NT2/D1 (cell line): ENCODE results near the gene PPP3CA.

ENCODE experiments used
- DNase-seq: peaks from one replicate; pipeline ENCODE4 v3.0.0-alpha.2; 2011; ENCODE audit warnings: low read depth, low spot score
- H3K27me3 ChIP-seq: 2 replicates; pipeline ENCODE4 v1.6.0; 2011; ENCODE audit warnings: mild to moderate bottlenecking; ENCODE audit not compliant: insufficient read length, insufficient read depth
- H3K36me3 ChIP-seq: 2 replicates; pipeline ENCODE4 v1.6.1; 2011; ENCODE audit warnings: mild to moderate bottlenecking, low read length, mixed read lengths; ENCODE audit not compliant: insufficient read depth, insufficient read length
- H3K4me1 ChIP-seq: 2 replicates; pipeline ENCODE4 v1.5.1; 2011; ENCODE audit not compliant: insufficient read depth, insufficient read length
- H3K4me3 ChIP-seq: 2 replicates; pipeline ENCODE4 v1.5.1; 2011; ENCODE audit warnings: low read depth; ENCODE audit not compliant: insufficient read length
- H3K9ac ChIP-seq: 2 replicates; pipeline ENCODE4 v1.6.0; 2011; ENCODE audit warnings: low read depth; ENCODE audit not compliant: insufficient read length
- H3K9me3 ChIP-seq: 2 replicates; pipeline ENCODE4 v1.5.1; 2011; ENCODE audit warnings: mild to moderate bottlenecking, low read length; ENCODE audit not compliant: insufficient read depth
- SUZ12 ChIP-seq: IDR thresholded peaks from 2 replicates; pipeline ENCODE4 v1.6.1; 2011; ENCODE audit not compliant: insufficient read length, insufficient read depth; ENCODE audit errors: extremely low read depth
- YY1 ChIP-seq: IDR thresholded peaks from 2 replicates; pipeline ENCODE4 v1.6.1; 2011; ENCODE audit not compliant: insufficient read length, insufficient read depth
- ZNF274 ChIP-seq: IDR thresholded peaks from 2 replicates; pipeline ENCODE4 v1.6.1; 2011; ENCODE audit warnings: mild to moderate bottlenecking, low read depth, low read length

The PPP3CA gene

DNA sequence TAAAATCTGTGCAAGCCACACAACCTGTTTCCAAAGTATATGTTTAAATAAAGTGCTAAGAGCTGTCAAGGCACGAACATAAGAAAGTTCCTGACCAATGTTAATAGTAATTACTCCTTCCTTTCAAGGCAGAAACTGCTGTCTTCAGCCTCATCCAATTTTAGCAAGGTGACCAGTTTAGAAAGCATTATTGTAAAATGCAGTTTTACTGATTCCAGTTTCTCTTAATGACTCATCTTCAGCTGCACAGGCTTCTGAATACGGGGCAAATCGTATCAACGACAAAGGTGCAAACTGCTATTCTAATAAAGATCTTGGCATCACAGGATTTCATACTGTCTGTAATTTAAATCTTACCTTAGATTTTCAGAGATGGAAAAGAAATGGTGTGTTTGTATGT is 87.5 kb downstream of the PPP3CA start:
- Histone ChIP-seq H3K4me1 (no peaks in the 10 kb centered on the region), H3K27me3 (no peaks in the 10 kb centered on the region), H3K9me3 (no peaks in the 10 kb centered on the region), H3K9ac (no peak overlapping the region), H3K4me3 (no peak overlapping the region), H3K36me3 (no peaks in the 10 kb centered on the region)
- DNase-seq: no peak
- TF ChIP-seq SUZ12 (no peak), YY1 (no peak), ZNF274 (no peak)

DNA sequence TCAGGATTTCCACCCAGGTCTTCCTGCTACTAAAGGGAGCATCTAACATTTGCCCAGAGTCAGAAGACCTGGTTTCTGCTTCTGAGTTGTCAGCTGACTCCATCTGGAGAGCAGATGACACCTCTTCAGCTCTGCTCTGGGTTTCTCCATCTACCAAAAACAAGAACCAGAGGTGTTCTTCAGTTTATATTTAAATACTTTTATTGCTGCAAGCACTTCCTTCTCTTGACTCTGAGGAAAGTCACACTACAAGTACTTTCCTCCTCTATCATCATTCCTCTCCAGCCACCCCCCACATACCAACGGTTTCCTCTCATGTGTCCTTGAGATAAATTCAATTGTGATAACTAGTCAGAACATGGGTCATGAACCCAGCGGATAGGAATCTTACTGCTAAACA is 88.4 kb downstream of the PPP3CA start:
- Histone ChIP-seq H3K4me3 (no peak overlapping the region), H3K9ac (no peak overlapping the region), H3K27me3 (no peaks in the 10 kb centered on the region), H3K4me1 (no peaks in the 10 kb centered on the region), H3K9me3 (no peaks in the 10 kb centered on the region), H3K36me3 (no peaks in the 10 kb centered on the region)
- no peak for TF ChIP-seq YY1
- no peak for TF ChIP-seq ZNF274
- TF ChIP-seq SUZ12: no peak
- no peak for DNase-seq

DNA sequence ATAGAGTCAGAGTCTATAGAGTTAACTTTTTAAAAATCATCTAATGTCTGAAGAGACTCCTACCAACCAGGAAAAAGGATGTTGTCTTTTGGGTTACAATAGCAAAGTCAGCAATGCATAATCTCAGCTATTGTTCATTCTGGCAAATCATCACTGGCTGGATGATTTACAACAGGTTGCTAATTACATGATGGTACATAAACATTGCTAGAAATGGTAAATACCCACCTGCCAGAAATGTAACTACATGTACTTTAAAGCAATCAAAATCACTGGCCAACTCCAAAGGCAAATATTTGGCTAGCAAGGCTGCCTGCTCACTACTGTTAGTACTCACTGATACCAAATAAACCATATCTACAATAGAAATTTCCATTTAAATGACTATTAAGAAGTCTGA is 91.1 kb downstream of the PPP3CA start:
- DNase-seq: no peak
- Histone ChIP-seq H3K4me1 (no peaks in the 10 kb centered on the region), H3K9me3 (no peaks in the 10 kb centered on the region), H3K36me3 (no peaks in the 10 kb centered on the region), H3K9ac (no peak overlapping the region), H3K27me3 (no peaks in the 10 kb centered on the region), H3K4me3 (no peak overlapping the region)
- TF ChIP-seq ZNF274 (no peak), YY1 (no peak), SUZ12 (no peak)

DNA sequence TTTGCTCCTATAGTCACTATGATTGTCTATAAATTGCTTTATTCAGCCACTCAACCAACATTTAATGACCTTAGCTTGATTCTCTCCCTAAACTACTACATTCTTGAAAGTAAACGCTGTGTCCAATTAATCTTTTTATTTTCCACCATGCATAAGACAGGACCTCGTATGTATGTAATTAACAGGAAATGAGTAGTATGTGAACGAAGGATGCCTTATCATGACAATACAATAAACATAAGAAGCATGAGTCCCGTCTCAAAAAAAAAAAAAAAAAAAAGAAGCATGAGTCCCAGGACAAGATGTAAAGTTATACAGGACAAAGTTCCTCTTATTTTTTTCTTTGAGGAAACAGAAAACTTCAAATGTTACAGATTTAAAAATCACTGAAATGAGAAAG is 92.5 kb downstream of the PPP3CA start:
- no peak for DNase-seq
- Histone ChIP-seq H3K9ac (no peak overlapping the region), H3K27me3 (no peaks in the 10 kb centered on the region), H3K9me3 (no peaks in the 10 kb centered on the region), H3K36me3 (no peaks in the 10 kb centered on the region), H3K4me1 (no peaks in the 10 kb centered on the region), H3K4me3 (no peak overlapping the region)
- TF ChIP-seq YY1 (no peak), SUZ12 (no peak), ZNF274 (no peak)

DNA sequence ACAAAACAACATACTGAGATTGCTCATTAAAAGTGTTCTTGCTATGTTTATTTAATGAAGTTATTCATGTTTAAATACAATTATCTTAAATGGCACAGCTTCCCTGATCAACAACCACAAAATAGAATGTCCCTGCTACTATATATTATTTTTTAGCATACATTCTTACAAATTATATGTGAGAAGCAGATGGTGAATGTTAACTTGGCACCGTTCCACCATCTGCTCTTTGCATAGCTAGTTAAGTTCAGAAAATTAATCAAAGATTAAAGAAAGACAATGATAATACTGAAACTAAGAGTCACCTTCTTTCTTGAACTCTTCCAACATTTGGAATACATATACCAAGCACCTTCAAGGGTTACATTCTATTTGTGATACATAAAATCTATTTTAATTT is 94.2 kb downstream of the PPP3CA start:
- Histone ChIP-seq H3K36me3 (no peaks in the 10 kb centered on the region), H3K9ac (no peak overlapping the region), H3K27me3 (no peaks in the 10 kb centered on the region), H3K9me3 (no peaks in the 10 kb centered on the region), H3K4me1 (no peaks in the 10 kb centered on the region), H3K4me3 (no peak overlapping the region)
- DNase-seq: no peak
- no peak for TF ChIP-seq YY1
- TF ChIP-seq ZNF274: no peak
- TF ChIP-seq SUZ12: no peak

DNA sequence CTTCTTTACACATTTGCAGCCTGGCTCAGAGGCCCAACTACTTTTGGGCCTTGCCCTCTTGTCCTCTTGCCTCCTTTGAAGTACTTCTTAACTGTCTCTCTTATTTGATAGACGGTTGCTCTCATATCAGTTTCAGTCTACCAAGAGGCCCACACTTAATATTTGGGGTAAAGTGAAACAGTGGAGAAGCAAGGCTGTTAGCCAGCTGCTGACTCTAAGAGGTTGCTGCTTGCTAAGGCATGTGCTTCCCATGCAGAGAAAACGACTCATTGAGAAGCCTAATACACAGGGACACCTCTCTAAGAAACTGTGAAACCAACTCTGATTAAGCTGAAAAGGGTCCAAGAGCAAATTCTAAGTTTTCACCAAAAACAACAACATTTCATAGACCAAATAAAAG is 94.6 kb downstream of the PPP3CA start:
- no peaks in the 10 kb centered on the region for H3K36me3 ChIP-seq
- no peaks in the 10 kb centered on the region for H3K4me1 ChIP-seq
- no peaks in the 10 kb centered on the region for H3K9me3 ChIP-seq
- DNase-seq: no peak
- H3K9ac ChIP-seq: no peak overlapping the region
- no peak for TF ChIP-seq SUZ12
- TF ChIP-seq ZNF274: no peak
- TF ChIP-seq YY1: no peak
- H3K4me3 ChIP-seq: no peak overlapping the region
- H3K27me3 ChIP-seq: no peaks in the 10 kb centered on the region

DNA sequence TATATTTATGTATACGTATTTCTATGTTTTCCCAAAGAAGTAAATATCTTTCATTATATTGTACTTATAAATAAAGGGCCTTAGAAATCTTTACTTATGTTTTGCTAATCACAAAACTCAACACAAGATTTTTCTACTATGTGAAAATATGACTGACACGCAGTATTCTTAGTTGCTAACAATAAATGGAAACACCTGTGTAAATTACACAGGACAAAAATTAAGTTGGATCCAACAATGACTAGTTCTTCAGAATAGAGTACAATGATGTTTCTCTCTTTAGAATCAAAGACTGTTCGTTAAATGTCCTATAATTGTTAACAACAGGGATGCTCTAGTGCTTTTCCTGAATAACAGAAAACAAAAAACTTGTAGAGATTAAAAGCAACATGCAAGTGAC is 96.1 kb downstream of the PPP3CA start:
- DNase-seq: no peak
- no peak for TF ChIP-seq SUZ12
- no peak for TF ChIP-seq ZNF274
- TF ChIP-seq YY1: no peak
- Histone ChIP-seq H3K36me3 (no peaks in the 10 kb centered on the region), H3K27me3 (no peaks in the 10 kb centered on the region), H3K4me1 (no peaks in the 10 kb centered on the region), H3K9ac (no peak overlapping the region), H3K4me3 (no peak overlapping the region), H3K9me3 (no peaks in the 10 kb centered on the region)

DNA sequence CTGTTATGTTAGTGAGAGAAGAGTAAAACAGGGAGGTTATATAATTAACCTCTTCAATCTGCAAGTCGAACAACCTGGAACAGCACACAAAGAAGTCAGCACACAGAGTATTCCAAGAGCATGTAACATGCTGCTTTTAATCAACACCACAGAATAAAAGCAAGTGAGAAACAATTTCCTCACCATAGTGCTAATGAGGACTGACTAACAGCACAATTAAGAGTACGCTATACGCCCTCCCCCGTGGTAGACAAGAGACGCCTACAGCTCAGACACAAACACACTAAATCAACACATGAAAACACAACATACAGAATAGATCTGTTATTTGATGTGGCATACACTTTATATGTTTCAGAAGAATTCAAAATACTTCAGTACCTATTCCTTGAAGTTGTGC is 103.0 kb downstream of the PPP3CA start:
- H3K4me3 ChIP-seq: no peak overlapping the region
- no peaks in the 10 kb centered on the region for H3K9me3 ChIP-seq
- no peaks in the 10 kb centered on the region for H3K4me1 ChIP-seq
- no peaks in the 10 kb centered on the region for H3K36me3 ChIP-seq
- no peak overlapping the region for H3K9ac ChIP-seq
- DNase-seq: no peak
- no peak for TF ChIP-seq YY1
- TF ChIP-seq ZNF274: no peak
- no peak for TF ChIP-seq SUZ12
- H3K27me3 ChIP-seq: no peaks in the 10 kb centered on the region
